ENCODE data around the gene CHCHD2.
"Not testable (repeated sequence)": the region's sequence is repeated elsewhere in the genome, so short reads cannot be mapped to it uniquely, and the experiment has no call there.

CHCHD2 gene

DNA sequence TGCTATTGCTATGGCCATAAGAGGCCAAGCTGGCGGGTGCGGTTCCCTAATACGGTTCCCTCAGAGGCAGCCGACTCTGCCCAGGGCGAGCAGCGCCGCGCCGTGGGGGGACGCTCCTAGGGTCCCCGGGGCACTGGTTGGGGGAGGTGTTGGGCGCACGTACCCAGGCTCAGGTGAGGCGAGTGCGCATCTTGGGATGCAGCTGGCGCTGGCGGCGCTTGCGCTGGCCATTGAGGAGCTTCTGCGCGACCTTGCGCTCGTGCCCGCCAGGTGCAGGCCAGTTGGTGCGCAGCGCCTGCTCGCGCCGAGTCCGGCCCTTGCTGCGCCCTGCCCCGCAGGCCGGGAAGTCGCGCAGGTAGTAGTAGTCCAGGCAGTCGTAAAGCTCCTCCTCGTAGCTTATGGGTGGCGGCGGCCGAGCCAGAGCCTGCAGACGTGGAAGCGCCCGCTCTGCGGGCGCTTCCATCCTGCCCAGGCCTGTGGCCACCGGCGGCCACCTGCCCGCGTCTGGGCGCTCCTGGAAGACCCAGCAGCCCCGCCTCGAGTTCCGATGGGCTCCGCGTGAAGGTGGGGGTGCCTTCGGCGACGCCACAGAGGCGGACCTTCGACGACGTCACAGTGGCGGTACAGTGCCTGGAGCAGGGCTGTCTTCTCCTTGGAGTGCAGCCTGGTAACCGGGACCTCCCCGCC, 9.7 kb upstream of the CHCHD2 start, which contains the start of gene NUPR2:
NUPR2 (minus strand) TSS at position 566 of the 687 bp plus-strand sequence; CDS start at position 463, 103 bp downstream.
- TF ChIP-seq, protein P1, sequence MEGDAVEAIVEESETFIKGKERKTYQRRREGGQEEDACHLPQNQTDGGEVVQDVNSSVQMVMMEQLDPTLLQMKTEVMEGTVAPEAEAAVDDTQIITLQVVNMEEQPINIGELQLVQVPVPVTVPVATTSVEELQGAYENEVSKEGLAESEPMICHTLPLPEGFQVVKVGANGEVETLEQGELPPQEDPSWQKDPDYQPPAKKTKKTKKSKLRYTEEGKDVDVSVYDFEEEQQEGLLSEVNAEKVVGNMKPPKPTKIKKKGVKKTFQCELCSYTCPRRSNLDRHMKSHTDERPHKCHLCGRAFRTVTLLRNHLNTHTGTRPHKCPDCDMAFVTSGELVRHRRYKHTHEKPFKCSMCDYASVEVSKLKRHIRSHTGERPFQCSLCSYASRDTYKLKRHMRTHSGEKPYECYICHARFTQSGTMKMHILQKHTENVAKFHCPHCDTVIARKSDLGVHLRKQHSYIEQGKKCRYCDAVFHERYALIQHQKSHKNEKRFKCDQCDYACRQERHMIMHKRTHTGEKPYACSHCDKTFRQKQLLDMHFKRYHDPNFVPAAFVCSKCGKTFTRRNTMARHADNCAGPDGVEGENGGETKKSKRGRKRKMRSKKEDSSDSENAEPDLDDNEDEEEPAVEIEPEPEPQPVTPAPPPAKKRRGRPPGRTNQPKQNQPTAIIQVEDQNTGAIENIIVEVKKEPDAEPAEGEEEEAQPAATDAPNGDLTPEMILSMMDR (IDR thresholded peaks at IDR 0.05): no peak
- H3K27ac ChIP-seq: no peak within 1 kb of the TSS
- DNase-seq: no peak
- H3K27me3 ChIP-seq: peaks cover 0 to 18% of the 10 kb centered on the region in 2 donors
- H3K4me3 ChIP-seq: peak within 1 kb of the TSS; percentile 17 to 28
- H3K4me1 ChIP-seq: peaks cover 0 to 10% (median 6%) of the 10 kb centered on the region in 4 donors
- intact Hi-C loops (cut with DNase I; ENCODE audit: low total_unique reads): no loop called here
- no peaks in the 10 kb centered on the region for H3K36me3 ChIP-seq
- no peaks in the 10 kb centered on the region for H3K9me3 ChIP-seq

DNA sequence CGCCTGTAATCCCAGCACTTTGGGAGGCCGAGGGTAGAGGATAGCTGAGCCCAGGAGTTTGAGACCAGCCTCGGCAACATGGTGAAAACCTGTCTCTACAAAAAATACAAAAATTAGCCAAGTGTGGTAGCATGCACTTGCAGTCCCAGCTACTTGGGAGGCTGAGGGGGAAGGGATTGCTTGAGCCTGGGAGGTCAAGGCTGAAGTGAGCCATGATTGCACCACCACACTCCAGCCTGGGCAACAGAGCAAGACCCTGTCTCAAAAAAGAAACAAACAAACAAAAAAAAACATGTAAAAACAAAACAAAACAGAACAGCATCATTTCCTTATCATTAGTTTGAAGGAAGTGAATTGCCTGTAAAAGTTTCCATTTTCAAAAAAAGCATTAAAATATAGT, 6.0 kb upstream of the CHCHD2 start:
- H3K27ac ChIP-seq; H3K9me3 ChIP-seq; H3K4me3 ChIP-seq; intact Hi-C loops (cut with DNase I; ENCODE audit: low total_unique reads); H3K36me3 ChIP-seq; DNase-seq: not testable (repeated sequence)
- peaks cover 0 to 17% of the 10 kb centered on the region in 2 donors for H3K27me3 ChIP-seq
- H3K4me1 ChIP-seq: peaks cover 0 to 10% (median 7%) of the 10 kb centered on the region in 4 donors

DNA sequence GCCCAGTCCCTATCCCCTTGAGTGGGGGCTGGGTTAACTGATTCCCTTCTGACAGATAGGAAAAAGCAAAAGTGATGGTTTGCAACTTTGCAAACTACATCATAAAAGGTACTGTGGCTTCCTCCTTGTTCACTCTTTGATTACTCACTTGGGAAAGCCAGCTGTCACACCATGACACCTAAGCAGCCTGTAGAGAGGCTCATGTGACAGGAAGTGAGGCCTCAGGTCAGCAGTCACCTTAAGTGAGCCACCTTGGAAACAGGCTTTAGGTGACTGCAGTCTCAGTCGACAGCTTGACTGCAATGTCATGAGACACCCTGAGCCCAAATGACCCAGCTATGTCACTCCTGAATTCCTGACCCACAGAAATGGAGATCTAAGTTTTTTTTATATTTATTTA, 4.3 kb upstream of the CHCHD2 start:
- intact Hi-C loops (cut with DNase I; ENCODE audit: low total_unique reads): no loop called here
- no peak overlapping the region for H3K27ac ChIP-seq
- DNase-seq: no peak
- peaks cover 0 to 1% of the 10 kb centered on the region in 2 donors for H3K27me3 ChIP-seq
- TF ChIP-seq, protein P1 (IDR thresholded peaks at IDR 0.05): no peak
- H3K36me3 ChIP-seq: no peaks in the 10 kb centered on the region
- no peak overlapping the region for H3K4me3 ChIP-seq
- no peaks in the 10 kb centered on the region for H3K9me3 ChIP-seq
- H3K4me1 ChIP-seq: peaks cover 0 to 7% (median under 1%) of the 10 kb centered on the region in 4 donors

DNA sequence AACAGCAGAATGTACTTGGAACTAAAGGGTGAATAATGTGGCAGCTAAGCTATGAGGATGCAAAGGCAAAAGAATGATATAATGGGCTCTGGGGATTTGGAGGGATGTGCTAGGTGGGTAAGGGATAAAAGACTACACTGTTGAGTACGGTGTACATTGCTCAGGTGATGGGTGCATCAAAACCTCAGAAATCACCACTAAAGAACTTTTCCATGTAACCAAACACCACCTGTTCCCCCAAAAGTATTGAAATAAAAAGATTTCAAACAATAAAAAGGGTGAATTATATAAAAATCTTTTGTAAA, 1.6 kb upstream of the CHCHD2 start:
- intact Hi-C loops (cut with DNase I; ENCODE audit: low total_unique reads): no loop called here
- Histone ChIP-seq H3K4me1 (peaks cover 0 to 26% (median 16%) of the 10 kb centered on the region in 4 donors), H3K9me3 (no peaks in the 10 kb centered on the region), H3K4me3 (no peak overlapping the region), H3K36me3 (peaks cover 14 to 17% (median 15%) of the 10 kb centered on the region in 3 donors), H3K27me3 (no peaks in the 10 kb centered on the region), H3K27ac (no peak overlapping the region)
- no peak for DNase-seq
- TF ChIP-seq, protein P1 (IDR thresholded peaks at IDR 0.05): no peak

DNA sequence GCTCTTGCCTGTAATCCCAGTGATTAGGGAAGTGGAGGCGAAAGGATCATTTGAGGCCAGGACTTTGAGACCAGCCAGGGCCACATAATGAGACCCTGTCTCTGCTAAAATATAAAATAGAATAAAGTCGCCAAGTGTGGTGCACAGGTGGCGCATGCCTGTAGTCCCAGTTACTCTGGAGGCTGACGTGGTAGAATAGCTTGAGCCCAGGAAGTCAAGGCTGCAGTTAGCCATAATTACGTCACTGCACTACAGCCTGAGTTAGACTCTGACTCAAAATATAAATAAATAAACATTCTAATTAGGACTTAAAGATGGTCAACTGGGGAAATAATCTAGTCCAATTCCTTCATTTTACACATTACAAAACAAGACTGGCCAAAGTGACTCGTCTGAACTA, 768 bp downstream of the CHCHD2 start:
- Histone ChIP-seq H3K4me3 (peak overlapping the region; percentile 77 to 81), H3K4me1 (peaks cover 0 to 26% (median 16%) of the 10 kb centered on the region in 4 donors), H3K9me3 (no peaks in the 10 kb centered on the region), H3K27me3 (no peaks in the 10 kb centered on the region), H3K36me3 (peaks cover 38 to 41% (median 39%) of the 10 kb centered on the region in 3 donors), H3K27ac (peak overlapping the region; percentile 88 to 92)
- intact Hi-C loops (cut with DNase I; ENCODE audit: low total_unique reads): no loop called here
- DNase-seq: no peak
- TF ChIP-seq, protein P1 (IDR thresholded peaks at IDR 0.05): no peak

DNA sequence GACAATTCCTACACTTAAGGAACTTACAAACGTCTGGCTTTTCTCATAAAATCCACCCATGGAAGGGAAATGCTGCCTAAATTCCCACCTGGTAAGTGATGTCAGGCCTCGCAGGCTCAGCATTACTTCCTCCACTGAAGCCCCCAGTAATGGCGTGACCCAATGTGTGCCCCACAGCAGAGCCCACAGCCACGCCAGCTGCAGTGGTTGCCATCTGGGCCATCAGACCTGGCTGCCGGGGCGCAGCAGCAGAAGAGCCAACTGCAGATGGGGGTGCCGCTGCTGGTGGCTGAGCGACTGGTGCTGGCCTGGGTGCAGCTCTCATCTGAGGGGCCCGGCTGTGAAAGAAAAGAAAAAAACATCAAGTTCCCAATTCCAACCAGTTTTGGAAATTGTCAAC, 2.1 kb downstream of the CHCHD2 start:
- H3K36me3 ChIP-seq: peaks cover 49 to 55% (median 53%) of the 10 kb centered on the region in 3 donors
- intact Hi-C loops (cut with DNase I; ENCODE audit: low total_unique reads); H3K27ac ChIP-seq; H3K4me3 ChIP-seq; H3K9me3 ChIP-seq; DNase-seq; H3K27me3 ChIP-seq: not testable (repeated sequence)
- H3K4me1 ChIP-seq: peaks cover 0 to 26% (median 16%) of the 10 kb centered on the region in 4 donors
